Cardiac muscle cell (in vitro differentiated cells and primary cell): ENCODE measurements around the gene PTPMT1. TPM values are rescaled to one million over a fixed set of nuclear protein-coding genes. Genes with fewer than 3 reads are reported as not detected.
"Not testable (repeated sequence)": the region's sequence is repeated elsewhere in the genome, so short reads cannot be mapped to it uniquely, and the experiment has no call there.

Source experiments
- DNase-seq, 2 donors: peaks; one replicate each; pipeline versions ENCODE4 v3.0.0 to v3.0.0-alpha.2; 2010 to 2017; ENCODE audit warnings: low read depth in 1 of 2, low spot score in 1 of 2
- H3K27ac ChIP-seq: fragments of 200-600 bp; sonication (generic); 2 replicates; pipeline ENCODE4 v1.5.1; 2016
- H3K27me3 ChIP-seq: fragments of 200-600 bp; sonication (generic); 2 replicates; pipeline ENCODE4 v1.6.0; 2016; ENCODE audit warnings: control low read depth
- H3K36me3 ChIP-seq: fragments of 200-600 bp; sonication (generic); 2 replicates; pipeline ENCODE4 v1.5.1; 2016; ENCODE audit warnings: control low read depth
- H3K4me1 ChIP-seq: fragments of 200-600 bp; sonication (generic); 2 replicates; pipeline ENCODE4 v1.8.1; 2017; ENCODE audit warnings: low read depth, mild to moderate bottlenecking, mixed run types
- H3K4me3 ChIP-seq: fragments of 200-600 bp; sonication (generic); 2 replicates; pipeline ENCODE4 v1.5.1; 2016; ENCODE audit warnings: mild to moderate bottlenecking
- H3K9me3 ChIP-seq: fragments of 200-600 bp; sonication (generic); 2 replicates; pipeline ENCODE4 v1.5.1; 2017; ENCODE audit warnings: low read depth, mild to moderate bottlenecking, control low read depth
- CTCF ChIP-seq: IDR thresholded peaks from 2 replicates; pipeline ENCODE4 v1.5.1; 2012; ENCODE audit warnings: low read depth, mild to moderate bottlenecking, low read length
- polyA plus RNA-seq: library from polyadenylated mRNA; unstranded; fragments of >200 nt; fragmentation: Nextera tagmentation; extraction: Ambion mirVana; gene quantifications from 2 replicates; pipeline ENCODE4 v1.2.1, GENCODE V29; 2016
- total RNA-seq: library from RNA; depleted of rRNA; stranded (reverse); fragments of >200 nt; gene quantifications from 2 replicates; pipeline ENCODE4 v1.2.3, GENCODE V29; 2016

The PTPMT1 gene
- total and polyA plus RNA-seq, 2 experiments from 2014 or later: 123 to 246 TPM

- H3K4me1 ChIP-seq: no peaks in the 10 kb centered on the region
- no peak overlapping the region for H3K4me3 ChIP-seq
- TF ChIP-seq CTCF: no peak
- H3K9me3 ChIP-seq: no peaks in the 10 kb centered on the region
- H3K36me3 ChIP-seq: no peaks in the 10 kb centered on the region
- H3K27ac ChIP-seq: no peak overlapping the region
- H3K27me3 ChIP-seq: no peaks in the 10 kb centered on the region
- DNase-seq: no peak
Observed at GRCh38 chr11:47560426-47560825, 5.0 kb upstream of the PTPMT1 start.

GRCh38 chr11:47562393-47562792 lies 3.0 kb upstream of the PTPMT1 start:
- H3K36me3 ChIP-seq, DNase-seq, H3K27me3 ChIP-seq, H3K4me3 ChIP-seq, H3K9me3 ChIP-seq, H3K27ac ChIP-seq, H3K4me1 ChIP-seq: not testable (repeated sequence)

GRCh38 chr11:47564366-47564765 lies 1.0 kb upstream of the PTPMT1 start:
- H3K4me3 ChIP-seq, H3K9me3 ChIP-seq, DNase-seq, H3K27me3 ChIP-seq, H3K36me3 ChIP-seq, H3K4me1 ChIP-seq, H3K27ac ChIP-seq: not testable (repeated sequence)

- Histone ChIP-seq H3K27me3 (no peaks in the 10 kb centered on the region), H3K27ac (peak overlapping the region; percentile 49), H3K36me3 (peaks cover 2% of the 10 kb centered on the region), H3K4me1 (no peaks in the 10 kb centered on the region), H3K4me3 (peak overlapping the region; percentile 65), H3K9me3 (no peaks in the 10 kb centered on the region)
- TF ChIP-seq CTCF: no peak
- no peak for DNase-seq
Observed at GRCh38 chr11:47564933-47565339, 463 bp upstream of the PTPMT1 start.

GRCh38 chr11:47566149-47566698 lies 825 bp downstream of the PTPMT1 start:
- TF ChIP-seq CTCF: no peak
- Histone ChIP-seq H3K4me1 (no peaks in the 10 kb centered on the region), H3K9me3 (no peaks in the 10 kb centered on the region), H3K27ac (peak overlapping the region; percentile 49), H3K36me3 (peaks cover 13% of the 10 kb centered on the region), H3K27me3 (no peaks in the 10 kb centered on the region), H3K4me3 (peak overlapping the region; percentile 65)
- DNase-seq: no peak

GRCh38 chr11:47569646-47570045 lies 4.2 kb downstream of the PTPMT1 start:
- TF ChIP-seq CTCF: no peak
- H3K27me3 ChIP-seq: no peaks in the 10 kb centered on the region
- no peak overlapping the region for H3K4me3 ChIP-seq
- H3K27ac ChIP-seq: no peak overlapping the region
- H3K9me3 ChIP-seq: no peaks in the 10 kb centered on the region
- H3K36me3 ChIP-seq: peaks cover 38% of the 10 kb centered on the region
- no peak for DNase-seq
- no peaks in the 10 kb centered on the region for H3K4me1 ChIP-seq
